Neural crest cell (in vitro differentiated cells): Measurements from ENCODE around the gene MMP12. TPM values are rescaled to one million over a fixed set of nuclear protein-coding genes. Genes with fewer than 3 reads are reported as not detected.

Experiments used
- DNase-seq: peaks from one replicate; pipeline ENCODE4 v3.0.0; 2021; ENCODE audit warnings: low read depth, mixed read lengths, low spot score
- H3K27ac Mint-ChIP-seq: one replicate; pipeline ENCODE4 v1.8.0; 2021; ENCODE audit warnings: mild to moderate bottlenecking, mixed read lengths; ENCODE audit not compliant: unreplicated experiment
- H3K27me3 Mint-ChIP-seq: 2 replicates; pipeline ENCODE4 v1.8.0; 2021; ENCODE audit warnings: low read depth, mild to moderate bottlenecking, mixed read lengths
- H3K36me3 Mint-ChIP-seq: 2 replicates; pipeline ENCODE4 v1.8.0; 2021; ENCODE audit warnings: low read depth, mild to moderate bottlenecking, mixed read lengths
- H3K4me1 Mint-ChIP-seq: 2 replicates; pipeline ENCODE4 v1.8.0; 2021; ENCODE audit warnings: mixed read lengths
- H3K4me3 Mint-ChIP-seq: one replicate; pipeline ENCODE4 v1.8.0; 2021; ENCODE audit warnings: mild to moderate bottlenecking, mixed read lengths
- H3K9me3 Mint-ChIP-seq: 2 replicates; pipeline ENCODE4 v1.8.0; 2021; ENCODE audit warnings: mixed read lengths
- CTCF ChIP-seq: fragments of 200-600 bp; sonication (generic); conservative IDR thresholded peaks from 2 replicates; pipeline ENCODE4 v1.5.0; 2021; ENCODE audit warnings: antibody characterized with exemption, mild to moderate bottlenecking
- total RNA-seq: library from RNA; stranded (reverse); gene quantifications from 2 replicates; pipeline ENCODE4 v1.2.1, GENCODE V29; 2021

Gene MMP12
- total RNA-seq, 1 donor from 2014 or later, result not detected

- H3K9me3 Mint-ChIP-seq, result peaks cover 3% of the 10 kb centered on the region
- H3K4me1 Mint-ChIP-seq, result peaks cover 3% of the 10 kb centered on the region
- no peaks in the 10 kb centered on the region for H3K36me3 Mint-ChIP-seq
- H3K27ac Mint-ChIP-seq, result no peak overlapping the region
- no peak overlapping the region for H3K4me3 Mint-ChIP-seq
- H3K27me3 Mint-ChIP-seq, result peaks cover 2% of the 10 kb centered on the region
- no peak for TF ChIP-seq CTCF
- DNase-seq, result no peak
Observed at GRCh38 chr11:102849311-102849710, 25.5 kb downstream of the MMP12 start.

GRCh38 chr11:102846292-102846691 is 28.5 kb downstream of the MMP12 start:
- Mint-ChIP-seq H3K9me3 (peaks cover 3% of the 10 kb centered on the region), H3K4me3 (no peak overlapping the region), H3K27ac (no peak overlapping the region), H3K4me1 (peaks cover 5% of the 10 kb centered on the region), H3K36me3 (no peaks in the 10 kb centered on the region), H3K27me3 (peaks cover 2% of the 10 kb centered on the region)
- no peak for DNase-seq
- no peak for TF ChIP-seq CTCF

- Mint-ChIP-seq H3K9me3 (peaks cover 3% of the 10 kb centered on the region), H3K27ac (no peak within 1 kb of the TSS), H3K4me3 (no peak within 1 kb of the TSS), H3K4me1 (peaks cover 5% of the 10 kb centered on the region), H3K27me3 (peaks cover 2% of the 10 kb centered on the region), H3K36me3 (no peaks in the 10 kb centered on the region)
- no peak for TF ChIP-seq CTCF
- DNase-seq, result no peak
Observed at GRCh38 chr11:102843489-102843888, 31.3 kb downstream of the MMP12 start, which contains the start of gene MMP3. Gene MMP3 (minus strand): TSS chr11:102843609. CDS start chr11:102843546, 63 bp downstream.

- Mint-ChIP-seq H3K4me1 (peaks cover 5% of the 10 kb centered on the region), H3K27ac (no peak overlapping the region), H3K27me3 (peaks cover 2% of the 10 kb centered on the region), H3K36me3 (no peaks in the 10 kb centered on the region), H3K9me3 (peaks cover 3% of the 10 kb centered on the region), H3K4me3 (no peak overlapping the region)
- no peak for DNase-seq
- no peak for TF ChIP-seq CTCF
Observed at GRCh38 chr11:102842930-102843329, 31.9 kb downstream of the MMP12 start.

- Mint-ChIP-seq H3K4me3 (no peak overlapping the region), H3K4me1 (peaks cover 5% of the 10 kb centered on the region), H3K36me3 (no peaks in the 10 kb centered on the region), H3K27ac (no peak overlapping the region), H3K9me3 (no peaks in the 10 kb centered on the region), H3K27me3 (no peaks in the 10 kb centered on the region)
- no peak for DNase-seq
- TF ChIP-seq CTCF, result no peak
Observed at GRCh38 chr11:102840018-102840417, 34.8 kb downstream of the MMP12 start.

GRCh38 chr11:102837646-102838045 is 37.1 kb downstream of the MMP12 start:
- no peak overlapping the region for H3K4me3 Mint-ChIP-seq
- H3K36me3 Mint-ChIP-seq, result no peaks in the 10 kb centered on the region
- H3K27ac Mint-ChIP-seq, result no peak overlapping the region
- no peak for TF ChIP-seq CTCF
- no peak for DNase-seq
- no peaks in the 10 kb centered on the region for H3K9me3 Mint-ChIP-seq
- no peaks in the 10 kb centered on the region for H3K4me1 Mint-ChIP-seq
- no peaks in the 10 kb centered on the region for H3K27me3 Mint-ChIP-seq
